A673 (cell line): ENCODE measurements around the gene TENM3. TPM values are rescaled to one million over a fixed set of nuclear protein-coding genes. Genes with fewer than 3 reads are reported as not detected.

ENCODE experiments used
- BruUV-seq: library from RNA; stranded (reverse); fragments of 400-500 nt; replicated peaks from 2 replicates; lab custom pipeline; 2021; lab: Mats Ljungman, UMichigan
- CTCF ChIA-PET: fragments of 300-600 bp; sonication (Branson Sonifier 250); formaldehyde crosslinking; loops from one replicate; lab custom pipeline; 2022; ENCODE audit warnings: antibody characterized with exemption; lab: Charles Lee
- POLR2A ChIA-PET: fragments of 300-600 bp; sonication (Branson Sonifier 250); formaldehyde crosslinking; loops from one replicate; lab custom pipeline; 2022; ENCODE audit warnings: antibody characterized with exemption; ENCODE audit not compliant: low non-redundant PET; lab: Charles Lee
- DNase-seq: peaks from one replicate; pipeline ENCODE4 v3.0.0-alpha.2; 2015; ENCODE audit warnings: low spot score
- H3K27ac ChIP-seq: fragments of 200-600 bp; sonication (generic); 2 replicates; pipeline ENCODE4 v1.5.1; 2016; ENCODE audit warnings: mixed run types, low read depth, mild to moderate bottlenecking, mixed read lengths, antibody characterized with exemption, low read length; ENCODE audit not compliant: poor library complexity, severe bottlenecking
- H3K27me3 ChIP-seq: fragments of 200-600 bp; sonication (generic); replicated peaks from 2 replicates; pipeline ENCODE4 v1.6.1; 2017; ENCODE audit warnings: mixed run types, low read depth, mild to moderate bottlenecking, mixed read lengths, antibody characterized with exemption, low read length; ENCODE audit not compliant: insufficient read depth, poor library complexity
- H3K36me3 ChIP-seq: fragments of 200-600 bp; sonication (generic); 2 replicates; pipeline ENCODE4 v1.6.1; 2016; ENCODE audit warnings: mixed run types, mild to moderate bottlenecking, mixed read lengths, antibody characterized with exemption, low read length; ENCODE audit not compliant: insufficient read depth, poor library complexity, severe bottlenecking
- H3K4me1 ChIP-seq: fragments of 200-600 bp; sonication (generic); 2 replicates; pipeline ENCODE4 v1.6.1; 2017; ENCODE audit warnings: mixed run types, mild to moderate bottlenecking, mixed read lengths, antibody characterized with exemption, low read length; ENCODE audit not compliant: insufficient read depth, poor library complexity, severe bottlenecking
- H3K4me3 ChIP-seq: fragments of 200-600 bp; sonication (generic); 2 replicates; pipeline ENCODE4 v1.5.1; 2016; ENCODE audit warnings: low read depth, mixed run types, mild to moderate bottlenecking, mixed read lengths, low read length; ENCODE audit not compliant: poor library complexity, severe bottlenecking
- H3K9me3 ChIP-seq: fragments of 200-600 bp; sonication (generic); 2 replicates; pipeline ENCODE4 v1.6.1; 2016; ENCODE audit warnings: mixed run types, low read depth, mild to moderate bottlenecking, mixed read lengths, antibody characterized with exemption, low read length; ENCODE audit not compliant: poor library complexity, severe bottlenecking
- CTCF ChIP-seq: fragments of 300-800, 200-600 bp; sonication (generic); conservative IDR thresholded peaks from 2 replicates; pipeline ENCODE4 v1.5.1; 2017; ENCODE audit warnings: low read depth, mild to moderate bottlenecking, antibody characterized with exemption, low read length, moderate library complexity, mixed read lengths
- EZH2 ChIP-seq: fragments of 200-600 bp; sonication (generic); IDR thresholded peaks from 2 replicates; pipeline ENCODE4 v1.6.1; 2017; ENCODE audit warnings: borderline replicate concordance, low read depth, mild to moderate bottlenecking, mixed read lengths, antibody characterized with exemption, low read length; ENCODE audit not compliant: poor library complexity, severe bottlenecking
- intact Hi-C: fragments of 100-400 bp; cut with micrococcal nuclease; formaldehyde crosslinking; loops from one replicate; pipeline ENCODE4 v1.10.0; 2022; ENCODE audit not compliant: unreplicated experiment
- total RNA-seq: library from RNA; stranded (reverse); gene quantifications from 2 replicates; pipeline ENCODE4 v1.2.3, GENCODE V29; 2021

The TENM3 gene
- total RNA-seq, 1 experiment from 2014 or later = 26.4 TPM

GRCh38 chr4:182699201-182699600, 456.0 kb downstream of the TENM3 start:
- BruUV-seq = no TSS peak
- H3K9me3 ChIP-seq = no peaks in the 10 kb centered on the region
- no peak overlapping the region for H3K27ac ChIP-seq
- intact Hi-C loops = no loop called here
- H3K4me1 ChIP-seq = no peaks in the 10 kb centered on the region
- TF ChIP-seq EZH2 (no peak), CTCF (no peak)
- ChIA-PET CTCF (no interaction called here), POLR2A (no interaction called here)
- H3K27me3 ChIP-seq = no peaks in the 10 kb centered on the region
- H3K4me3 ChIP-seq = no peak overlapping the region
- no peak for DNase-seq
- no peaks in the 10 kb centered on the region for H3K36me3 ChIP-seq

GRCh38 chr4:182699795-182700194, 456.6 kb downstream of the TENM3 start:
- no peak overlapping the region for H3K27ac ChIP-seq
- H3K27me3 ChIP-seq = no peaks in the 10 kb centered on the region
- CTCF ChIA-PET = no interaction called here
- H3K36me3 ChIP-seq = no peaks in the 10 kb centered on the region
- no peak for DNase-seq
- no peak overlapping the region for H3K4me3 ChIP-seq
- intact Hi-C loops = no loop called here
- BruUV-seq = no TSS peak
- no peaks in the 10 kb centered on the region for H3K4me1 ChIP-seq
- H3K9me3 ChIP-seq = no peaks in the 10 kb centered on the region
- TF ChIP-seq EZH2 = no peak
- TF ChIP-seq CTCF = no peak
- POLR2A ChIA-PET = no interaction called here

- TF ChIP-seq CTCF = no peak
- no peak for TF ChIP-seq EZH2
- POLR2A ChIA-PET = no interaction called here
- no peak overlapping the region for H3K27ac ChIP-seq
- H3K9me3 ChIP-seq = no peaks in the 10 kb centered on the region
- no peaks in the 10 kb centered on the region for H3K36me3 ChIP-seq
- no peak overlapping the region for H3K4me3 ChIP-seq
- no TSS peak for BruUV-seq
- H3K4me1 ChIP-seq = no peaks in the 10 kb centered on the region
- no peak for DNase-seq
- H3K27me3 ChIP-seq = no peaks in the 10 kb centered on the region
- CTCF ChIA-PET = no interaction called here
- intact Hi-C loops = no loop called here
Observed at GRCh38 chr4:182700362-182701160, 457.4 kb downstream of the TENM3 start.
